Ascending aorta (tissue), 2 donors: ENCODE results near the gene COA5. TPM values are rescaled to one million over a fixed set of nuclear protein-coding genes. Genes with fewer than 3 reads are reported as not detected.

ENCODE experiments used
- DNase-seq, 2 donors: peaks; one replicate each; pipeline ENCODE4 v3.0.0-alpha.2; 2019; ENCODE audit warnings: low spot score in 2 of 2
- H3K27ac ChIP-seq, 2 donors: fragments of 200-600 bp; sonication (generic); one replicate each; pipeline ENCODE4 v1.5.1; 2016 to 2017; ENCODE audit warnings: mild to moderate bottlenecking in 1 of 2
- H3K27me3 ChIP-seq: fragments of 200-600 bp; sonication (generic); one replicate; pipeline ENCODE4 v1.5.1; 2017
- H3K36me3 ChIP-seq, 2 donors: fragments of 200-600 bp; sonication (generic); one replicate each; pipeline ENCODE4 v1.5.1; 2016
- H3K4me1 ChIP-seq, 2 donors: fragments of 200-600 bp; sonication (generic); one replicate each; pipeline ENCODE4 v1.5.1; 2016 to 2017; ENCODE audit warnings: mild to moderate bottlenecking in 1 of 2
- H3K4me3 ChIP-seq, 2 donors: fragments of 200-600 bp; sonication (generic); one replicate each; pipeline ENCODE4 v1.5.1; 2016 to 2017; ENCODE audit warnings: mild to moderate bottlenecking in 1 of 2
- H3K9me3 ChIP-seq, 2 donors: fragments of 200-600 bp; sonication (generic); one replicate each; pipeline ENCODE4 v1.5.1; 2016
- CTCF ChIP-seq, 3 experiments: fragments of 200-600 bp in 2 of 3; fragments of 450-650 bp in 1 of 3; sonication (generic) in 2 of 3; IDR thresholded peaks; one replicate each; pipeline ENCODE4 v1.5.1; 2016 to 2019; ENCODE audit warnings: antibody characterized with exemption in 3 of 3, mild to moderate bottlenecking in 1 of 3, moderate library complexity in 1 of 3
- intact Hi-C: fragments of 100-400 bp; cut with DNase I; formaldehyde crosslinking; loops from one replicate; pipeline ENCODE4 v1.15.1; 2023
- total RNA-seq: library from RNA; depleted of rRNA; stranded (reverse); fragments of >200 nt; gene quantifications from one replicate; pipeline ENCODE4 v1.1.0, GENCODE V29; 2016

The COA5 gene
- total RNA-seq, 1 donor from 2014 or later, result 86.3 TPM

- intact Hi-C loops, result no loop called here
Observed at GRCh38 chr2:98565941-98566340, 42.4 kb downstream of the COA5 start.

GRCh38 chr2:98565286-98565860 lies 42.9 kb downstream of the COA5 start:
- Histone ChIP-seq H3K27me3 (no peaks in the 10 kb centered on the region), H3K36me3 (peaks cover 51% of the 10 kb centered on the region in 2 donors), H3K27ac (no peak overlapping the region), H3K4me1 (peaks cover 0 to 16% of the 10 kb centered on the region in 2 donors), H3K9me3 (no peaks in the 10 kb centered on the region), H3K4me3 (no peak overlapping the region)
- no peak for DNase-seq
- intact Hi-C loops, result no loop called here
- no peak for TF ChIP-seq CTCF (IDR thresholded peaks at IDR 0.05)

More at GRCh38 chr2:98565941-98566340, 42.4 kb downstream of the COA5 start:
- Histone ChIP-seq H3K4me1 (peaks cover 0 to 13% of the 10 kb centered on the region in 2 donors), H3K27ac (no peak overlapping the region), H3K4me3 (no peak overlapping the region), H3K9me3 (no peaks in the 10 kb centered on the region), H3K36me3 (peaks cover 51% of the 10 kb centered on the region in 2 donors), H3K27me3 (no peaks in the 10 kb centered on the region)
- no peak for DNase-seq
- no peak for TF ChIP-seq CTCF (IDR thresholded peaks at IDR 0.05)

- Histone ChIP-seq H3K27me3 (no peaks in the 10 kb centered on the region), H3K4me1 (peaks cover 0 to 16% of the 10 kb centered on the region in 2 donors), H3K36me3 (peaks cover 50 to 51% of the 10 kb centered on the region in 2 donors), H3K9me3 (no peaks in the 10 kb centered on the region), H3K27ac (no peak overlapping the region), H3K4me3 (no peak overlapping the region)
- no peak for TF ChIP-seq CTCF (IDR thresholded peaks at IDR 0.05)
- intact Hi-C loops, result no loop called here
- no peak for DNase-seq
Observed at GRCh38 chr2:98564541-98565132, 43.7 kb downstream of the COA5 start.

- peaks cover 0 to 16% of the 10 kb centered on the region in 2 donors for H3K4me1 ChIP-seq
- no peak overlapping the region for H3K4me3 ChIP-seq
- no peak overlapping the region for H3K27ac ChIP-seq
- H3K9me3 ChIP-seq, result no peaks in the 10 kb centered on the region
- no peak for DNase-seq
- H3K27me3 ChIP-seq, result no peaks in the 10 kb centered on the region
- peaks cover 39% of the 10 kb centered on the region in 2 donors for H3K36me3 ChIP-seq
- intact Hi-C loops, result no loop called here
- no peak for TF ChIP-seq CTCF (IDR thresholded peaks at IDR 0.05)
Observed at GRCh38 chr2:98563394-98563793, 44.9 kb downstream of the COA5 start.

- Histone ChIP-seq H3K4me1 (peaks cover 0 to 16% of the 10 kb centered on the region in 2 donors), H3K4me3 (no peak overlapping the region), H3K9me3 (no peaks in the 10 kb centered on the region), H3K36me3 (peaks cover 34 to 43% of the 10 kb centered on the region in 2 donors), H3K27ac (peak overlapping the region; percentile 89 to 90), H3K27me3 (no peaks in the 10 kb centered on the region)
- TF ChIP-seq CTCF (IDR thresholded peaks at IDR 0.05), result no peak
- no peak for DNase-seq
- intact Hi-C loops, result loop anchor here (1.0 kb wide), 1 partner anchor 46 kb away; the partner anchor contains the start of genes COA5 and UNC50
Observed at GRCh38 chr2:98561902-98562695, 46.2 kb downstream of the COA5 start.
